Measurements from ENCODE around the gene SCTR. TPM values are rescaled to one million over a fixed set of nuclear protein-coding genes. Genes with fewer than 3 reads are reported as not detected.

SCTR gene
- total and polyA plus RNA-seq, 2 of the 13 experiments (the other 11 are each of a cell fraction or from before 2014, with no cell fraction given): not detected

DNA sequence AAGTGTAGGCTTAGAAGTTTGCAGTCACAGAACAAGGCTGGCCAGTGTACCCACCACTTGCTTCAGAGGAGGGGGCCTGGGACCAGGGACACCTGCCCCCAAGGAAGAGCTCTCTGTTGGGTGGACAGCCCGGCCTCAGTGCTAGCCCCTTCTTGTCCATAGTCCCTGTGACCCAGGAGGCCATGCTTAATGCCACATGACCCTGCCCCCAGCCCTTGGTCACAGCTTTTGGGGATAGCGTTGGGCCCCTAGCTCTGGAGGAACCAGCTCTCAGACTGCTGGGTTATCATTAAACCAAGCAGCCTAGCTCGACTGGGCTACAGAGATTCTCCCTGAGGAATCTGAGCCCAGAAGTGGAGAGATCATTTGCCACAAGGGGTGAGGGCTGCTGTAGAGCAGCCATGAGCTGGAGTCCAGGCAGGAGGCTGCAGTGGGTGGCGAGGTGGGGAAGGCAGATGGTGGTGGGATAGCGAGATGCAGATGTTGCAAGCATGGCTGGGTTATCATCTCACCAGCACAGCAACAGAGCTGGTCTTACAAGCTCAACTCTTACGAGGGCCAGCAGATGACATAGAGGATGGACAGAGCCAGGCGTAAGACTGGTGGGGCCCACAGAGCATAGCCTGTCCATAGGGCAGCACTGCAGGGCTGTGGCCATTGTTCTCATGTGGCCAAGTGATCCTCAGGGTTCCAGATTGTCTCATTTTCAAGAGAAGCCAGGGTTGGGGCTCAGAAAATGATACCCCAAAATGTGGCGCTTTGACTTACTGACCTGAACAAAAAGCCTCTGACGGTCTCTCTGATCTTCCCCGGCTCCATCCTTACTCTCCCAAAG is 99.8 kb downstream of the SCTR start (continued):
- no peak for TF ChIP-seq HMGXB4 (CRISPR knock-in tag; IDR thresholded peaks at IDR 0.05; ENCODE audit: borderline replicate concordance in 1 of 2, low read depth in 1 of 2)
- TF ChIP-seq EP300 (IDR thresholded peaks at IDR 0.05; ENCODE audit: low read depth in 2 of 2, low read length in 2 of 2): no peak
- no peak for TF ChIP-seq EP300 (CRISPR knock-in tag; IDR thresholded peaks at IDR 0.05; ENCODE audit: borderline replicate concordance)
- TF ChIP-seq ATF7-NPFF (CRISPR knock-in tag; IDR thresholded peaks at IDR 0.05; ENCODE audit: low read depth): no peak
- TF ChIP-seq ZNF337 (CRISPR knock-in tag; IDR thresholded peaks at IDR 0.05; ENCODE audit: borderline replicate concordance, low read depth): no peak
- no peak for TF ChIP-seq CREM (IDR thresholded peaks at IDR 0.05)
- no peak for TF ChIP-seq CREM (CRISPR knock-in tag; IDR thresholded peaks at IDR 0.05)
- no peak for TF ChIP-seq CEBPB (IDR thresholded peaks at IDR 0.05; ENCODE audit: borderline replicate concordance, low read depth, low read length)
- TF ChIP-seq ZFP62 (CRISPR knock-in tag; IDR thresholded peaks at IDR 0.05): no peak
- TF ChIP-seq HDAC6 (IDR thresholded peaks at IDR 0.05; ENCODE audit: low read depth, low read length): no peak
- TF ChIP-seq PBX3 (CRISPR knock-in tag; IDR thresholded peaks at IDR 0.05; ENCODE audit: borderline replicate concordance): no peak
- TF ChIP-seq JARID2 (CRISPR knock-in tag; IDR thresholded peaks at IDR 0.05; ENCODE audit: insufficient replicate concordance): no peak
- no peak for TF ChIP-seq ZNF644 (CRISPR knock-in tag; IDR thresholded peaks at IDR 0.05; ENCODE audit: low read depth)
- no peak for TF ChIP-seq MTA1 (CRISPR knock-in tag; IDR thresholded peaks at IDR 0.05; ENCODE audit: borderline replicate concordance)
- no peak for TF ChIP-seq HOXA9 (CRISPR knock-in tag; IDR thresholded peaks at IDR 0.05; ENCODE audit: borderline replicate concordance)
- no peak for TF ChIP-seq ZNF30 (CRISPR knock-in tag; IDR thresholded peaks at IDR 0.05)
- TF ChIP-seq NBN (conservative IDR thresholded peaks at IDR 0.05): no peak
- TF ChIP-seq RELA (CRISPR knock-in tag; IDR thresholded peaks at IDR 0.05): no peak
- TF ChIP-seq NFKBIZ (CRISPR knock-in tag; IDR thresholded peaks at IDR 0.05): no peak
- no peak; the same call in 1 of the 2 replicates for TF ChIP-seq SNAI1 (CRISPR knock-in tag; IDR thresholded peaks at IDR 0.05; ENCODE audit: borderline replicate concordance)
- TF ChIP-seq ZNF605 (CRISPR knock-in tag; IDR thresholded peaks at IDR 0.05): no peak
- no peak for TF ChIP-seq ZNF234 (CRISPR knock-in tag; conservative IDR thresholded peaks at IDR 0.05)
- TF ChIP-seq GFI1 (CRISPR knock-in tag; IDR thresholded peaks at IDR 0.05; ENCODE audit: borderline replicate concordance): no peak
- no peak for TF ChIP-seq ATM (IDR thresholded peaks at IDR 0.05; ENCODE audit: borderline replicate concordance)
- TF ChIP-seq ZFP82 (CRISPR knock-in tag; IDR thresholded peaks at IDR 0.05; ENCODE audit: borderline replicate concordance): no peak
- TF ChIP-seq HCFC1 (IDR thresholded peaks at IDR 0.05; ENCODE audit: low read depth, low read length): no peak
- no peak for TF ChIP-seq HNRNPLL (IDR thresholded peaks at IDR 0.05; ENCODE audit: low read depth, low read length, poor library complexity, severe bottlenecking)
- TF ChIP-seq TCF7 (IDR thresholded peaks at IDR 0.05; ENCODE audit: low read depth): peak; percentile 67
